ENCODE data around the gene EIF4B.

The EIF4B gene

GRCh38 chr12:53074283-53074998 lies 68.2 kb downstream of the EIF4B start:
- no peak for FAIRE-seq

GRCh38 chr12:53074999-53075370 lies 68.7 kb downstream of the EIF4B start:
- no peak for FAIRE-seq

- no peak for FAIRE-seq
These were observed 70.2 kb downstream of the EIF4B start for GRCh38 chr12:53076461-53076860.

GRCh38 chr12:53077030-53077429 lies 70.8 kb downstream of the EIF4B start:
- no peak for FAIRE-seq

GRCh38 chr12:53078425-53079225 lies 72.4 kb downstream of the EIF4B start:
- no peak for FAIRE-seq

GRCh38 chr12:53079226-53080117 lies 73.2 kb downstream of the EIF4B start, which contains the start of gene SPRYD3:
SPRYD3 (minus strand) TSS chr12:53079390; CDS start chr12:53079333, 57 bp downstream.
- FAIRE-seq = no peak

GRCh38 chr12:53082637-53083175 lies 76.5 kb downstream of the EIF4B start:
- no peak for FAIRE-seq

GRCh38 chr12:53086361-53086760 lies 80.1 kb downstream of the EIF4B start:
- FAIRE-seq = no peak

GRCh38 chr12:53090105-53090504 lies 83.8 kb downstream of the EIF4B start:
- no peak for FAIRE-seq

- FAIRE-seq = no peak
These were observed 84.3 kb downstream of the EIF4B start for GRCh38 chr12:53090554-53090953.

GRCh38 chr12:53091756-53092155 lies 85.5 kb downstream of the EIF4B start:
- FAIRE-seq = no peak
